ENCODE measurements around the gene INO80C. TPM values are rescaled to one million over a fixed set of nuclear protein-coding genes. Genes with fewer than 3 reads are reported as not detected.
A peak's percentile ranks its signal among the peaks of the same experiment; 100 is the strongest.

The INO80C gene
- total RNA-seq, 4 donors from 2014 or later = 3.9 to 11.6 (median 8.8) TPM

- Histone ChIP-seq H3K4me1 (peaks cover 0 to 18% (median 0%) of the 10 kb centered on the region in 4 donors), H3K9me3 (no peaks in the 10 kb centered on the region), H3K4me3 (no peak overlapping the region), H3K27ac (no peak overlapping the region), H3K36me3 (no peaks in the 10 kb centered on the region), H3K27me3 (no peaks in the 10 kb centered on the region)
- DNase-seq (ENCODE audit: low spot score in 2 of 2) = no peak
- TF ChIP-seq CTCF (IDR thresholded peaks at IDR 0.05) = no peak
- no peak for TF ChIP-seq EP300 (IDR thresholded peaks at IDR 0.05)
- TF ChIP-seq POLR2A (IDR thresholded peaks at IDR 0.05) = no peak
- 78 to 90% methylated on average over 5 of the region's 5 CpGs for WGBS, 2 donors
Measured at GRCh38 chr18:35521133-35521532, 23.4 kb upstream of the INO80C start.

- no peak for DNase-seq (ENCODE audit: low spot score in 2 of 2)
- TF ChIP-seq CTCF (IDR thresholded peaks at IDR 0.05) (no peak), EP300 (IDR thresholded peaks at IDR 0.05) (peak in 1 of 2 donors; percentile 22)
- H3K27me3 ChIP-seq = no peaks in the 10 kb centered on the region
- WGBS, 2 donors = 45 to 52% methylated on average over 7 of the region's 7 CpGs
- H3K27ac ChIP-seq = peak overlapping the region in 1 of 4 donors; percentile 49
- H3K4me1 ChIP-seq = peaks cover 0 to 11% (median 0%) of the 10 kb centered on the region in 4 donors
- H3K36me3 ChIP-seq = no peaks in the 10 kb centered on the region
- H3K4me3 ChIP-seq = no peak overlapping the region
- no peaks in the 10 kb centered on the region for H3K9me3 ChIP-seq
Measured at GRCh38 chr18:35519148-35519899, 21.6 kb upstream of the INO80C start.

GRCh38 chr18:35517715-35518114 is 20.0 kb upstream of the INO80C start:
- Histone ChIP-seq H3K36me3 (no peaks in the 10 kb centered on the region), H3K4me3 (no peak overlapping the region), H3K27ac (peak overlapping the region in 1 of 4 donors; percentile 2), H3K9me3 (no peaks in the 10 kb centered on the region), H3K27me3 (no peaks in the 10 kb centered on the region), H3K4me1 (peaks cover 0 to 11% (median 0%) of the 10 kb centered on the region in 4 donors)
- 91 to 100% methylated on average over 2 of the region's 2 CpGs for WGBS, 2 donors
- no peak for DNase-seq (ENCODE audit: low spot score in 2 of 2)
- TF ChIP-seq CTCF (IDR thresholded peaks at IDR 0.05) (no peak), EP300 (IDR thresholded peaks at IDR 0.05) (no peak), POLR2A (IDR thresholded peaks at IDR 0.05) (no peak)

- no peak for TF ChIP-seq EP300 (IDR thresholded peaks at IDR 0.05)
- no peak for TF ChIP-seq POLR2A (IDR thresholded peaks at IDR 0.05)
- TF ChIP-seq CTCF (IDR thresholded peaks at IDR 0.05) = no peak
- no peaks in the 10 kb centered on the region for H3K36me3 ChIP-seq
- WGBS, 2 donors = 59 to 63% methylated on average over 3 of the region's 3 CpGs
- H3K4me3 ChIP-seq = no peak overlapping the region
- no peak overlapping the region for H3K27ac ChIP-seq
- no peaks in the 10 kb centered on the region for H3K9me3 ChIP-seq
- no peaks in the 10 kb centered on the region for H3K27me3 ChIP-seq
- no peak for DNase-seq (ENCODE audit: low spot score in 2 of 2)
- H3K4me1 ChIP-seq = peaks cover 0 to 11% (median 0%) of the 10 kb centered on the region in 4 donors
Measured at GRCh38 chr18:35516789-35517188, 19.0 kb upstream of the INO80C start.

- WGBS, 2 donors = 79 to 86% methylated on average over 3 of the region's 3 CpGs
- no peaks in the 10 kb centered on the region for H3K9me3 ChIP-seq
- no peak for DNase-seq (ENCODE audit: low spot score in 2 of 2)
- TF ChIP-seq EP300 (IDR thresholded peaks at IDR 0.05) = no peak
- TF ChIP-seq CTCF (IDR thresholded peaks at IDR 0.05) = no peak
- no peak for TF ChIP-seq POLR2A (IDR thresholded peaks at IDR 0.05)
- H3K27ac ChIP-seq = peak overlapping the region in 1 of 4 donors; percentile 15
- H3K4me1 ChIP-seq = peaks cover 0 to 11% (median 0%) of the 10 kb centered on the region in 4 donors
- no peaks in the 10 kb centered on the region for H3K27me3 ChIP-seq
- H3K4me3 ChIP-seq = no peak overlapping the region
- H3K36me3 ChIP-seq = no peaks in the 10 kb centered on the region
Measured at GRCh38 chr18:35516351-35516750, 18.6 kb upstream of the INO80C start.

All from tibial nerve (tissue), 4 donors.